ENCODE measurements around the gene FBXW11.
"Not testable (repeated sequence)": the region's sequence is repeated elsewhere in the genome, so short reads cannot be mapped to it uniquely, and the experiment has no call there.

Gene FBXW11

GRCh38 chr5:172006321-172007174 is at the start of gene FBXW11:
TSS of gene FBXW11 (minus strand) at chr5:172006638. CDS start at chr5:172006502, 136 bp downstream.
- DNase-seq: peak; percentile 91

GRCh38 chr5:172055996-172056395 is 49.6 kb upstream of the FBXW11 start:
- DNase-seq: no peak

- no peak for DNase-seq
Observed at GRCh38 chr5:172055421-172055820, 49.0 kb upstream of the FBXW11 start.

GRCh38 chr5:172054611-172055153 is 48.2 kb upstream of the FBXW11 start:
- DNase-seq: no peak

GRCh38 chr5:172052450-172053236 is 46.2 kb upstream of the FBXW11 start:
- DNase-seq: no peak

- no peak for DNase-seq
Observed at GRCh38 chr5:172051643-172052339, 45.4 kb upstream of the FBXW11 start.

- DNase-seq: no peak
Observed at GRCh38 chr5:172050080-172050479, 43.6 kb upstream of the FBXW11 start.

GRCh38 chr5:172049226-172049796 is 42.9 kb upstream of the FBXW11 start:
- peak; percentile 73 for DNase-seq

GRCh38 chr5:172048539-172049101 is 42.2 kb upstream of the FBXW11 start:
- DNase-seq: no peak

- DNase-seq: no peak
Observed at GRCh38 chr5:172048170-172048422, 41.7 kb upstream of the FBXW11 start.

GRCh38 chr5:172046593-172046992 is 40.2 kb upstream of the FBXW11 start:
- no peak for DNase-seq

- no peak for DNase-seq
Observed at GRCh38 chr5:172045315-172045632, 38.8 kb upstream of the FBXW11 start.

GRCh38 chr5:172044631-172045314 is 38.3 kb upstream of the FBXW11 start:
- DNase-seq: no peak

- DNase-seq: no peak
Observed at GRCh38 chr5:172043865-172044264, 37.4 kb upstream of the FBXW11 start.

GRCh38 chr5:172042183-172042582 is 35.7 kb upstream of the FBXW11 start:
- DNase-seq: no peak

- no peak for DNase-seq
Observed at GRCh38 chr5:172038167-172038566, 31.7 kb upstream of the FBXW11 start.

- no peak for DNase-seq
Observed at GRCh38 chr5:172035049-172035448, 28.6 kb upstream of the FBXW11 start.

- no peak for DNase-seq
Observed at GRCh38 chr5:172031894-172032461, 25.5 kb upstream of the FBXW11 start.

GRCh38 chr5:172029876-172030275 is 23.4 kb upstream of the FBXW11 start:
- DNase-seq: no peak

GRCh38 chr5:172028167-172028566 is 21.7 kb upstream of the FBXW11 start:
- DNase-seq: no peak

GRCh38 chr5:172020110-172020786 is 13.8 kb upstream of the FBXW11 start:
- not testable (repeated sequence) for DNase-seq

All from NCI-H446 treated with DMSO at 0.1 percent for 48 hours (cell line).